PC-9 (cell line): Measurements from ENCODE around the gene SYT11. TPM values are rescaled to one million over a fixed set of nuclear protein-coding genes. Genes with fewer than 3 reads are reported as not detected.
A peak's percentile ranks its signal among the peaks of the same experiment; 100 is the strongest.
"Not testable (repeated sequence)": the region's sequence is repeated elsewhere in the genome, so short reads cannot be mapped to it uniquely, and the experiment has no call there.

Source experiments
- BruUV-seq: library from RNA; stranded (reverse); fragments of 400-500 nt; replicated peaks from 2 replicates; lab custom pipeline; 2021; lab: Mats Ljungman, UMichigan
- CTCF ChIA-PET: fragments of 300-600 bp; sonication (Branson Sonifier 250); formaldehyde crosslinking; loops from one replicate; lab custom pipeline; 2022; ENCODE audit warnings: antibody characterized with exemption; lab: Charles Lee
- POLR2A ChIA-PET: fragments of 300-600 bp; sonication (Branson Sonifier 250); formaldehyde crosslinking; loops from one replicate; lab custom pipeline; 2022; ENCODE audit warnings: antibody characterized with exemption; ENCODE audit not compliant: unreplicated experiment; lab: Charles Lee
- DNase-seq, 2 experiments: peaks; one replicate each; pipeline versions ENCODE4 v3.0.0 to v3.0.0-alpha.2; 2015 to 2022; ENCODE audit warnings: mixed read lengths in 1 of 2
- H2AFZ ChIP-seq: fragments of 200-600 bp; sonication (generic); 2 replicates; pipeline ENCODE4 v1.8.1; 2017; ENCODE audit warnings: antibody characterized with exemption
- H3F3A ChIP-seq: fragments of 200-600 bp; sonication (generic); 2 replicates; pipeline ENCODE4 v1.8.1; 2017; ENCODE audit warnings: antibody characterized with exemption, mild to moderate bottlenecking, low read depth; ENCODE audit not compliant: insufficient read depth
- H3K27ac ChIP-seq: fragments of 200-600 bp; sonication (generic); 2 replicates; pipeline ENCODE4 v1.6.1; 2016; ENCODE audit warnings: mixed run types
- H3K27me3 ChIP-seq: fragments of 200-600 bp; sonication (generic); 2 replicates; pipeline ENCODE4 v1.6.1; 2016; ENCODE audit warnings: low read depth, mixed run types; ENCODE audit not compliant: insufficient read depth
- H3K36me3 ChIP-seq: fragments of 200-600 bp; sonication (generic); 2 replicates; pipeline ENCODE4 v1.6.1; 2016; ENCODE audit warnings: low read depth, mixed run types
- H3K4me1 ChIP-seq: fragments of 200-600 bp; sonication (generic); replicated peaks from 2 replicates; pipeline ENCODE4 v1.6.1; 2016; ENCODE audit warnings: mixed run types; ENCODE audit not compliant: insufficient read depth
- H3K4me2 ChIP-seq: fragments of 200-600 bp; sonication (generic); 2 replicates; pipeline ENCODE4 v1.6.1; 2017; ENCODE audit warnings: mixed run types
- H3K4me3 ChIP-seq: fragments of 200-600 bp; sonication (generic); 2 replicates; pipeline ENCODE4 v1.6.1; 2016; ENCODE audit warnings: mixed run types
- H3K79me2 ChIP-seq: fragments of 200-600 bp; sonication (generic); 2 replicates; pipeline ENCODE4 v1.6.1; 2017; ENCODE audit warnings: low read depth, mixed run types
- H3K9me2 ChIP-seq: fragments of 200-600 bp; sonication (generic); 2 replicates; pipeline ENCODE4 v1.8.1; 2017; ENCODE audit warnings: mild to moderate bottlenecking; ENCODE audit not compliant: insufficient read depth
- H3K9me3 ChIP-seq: fragments of 200-600 bp; sonication (generic); 2 replicates; pipeline ENCODE4 v1.8.1; 2016; ENCODE audit warnings: low read depth; ENCODE audit not compliant: insufficient read depth
- H4K20me1 ChIP-seq: fragments of 200-600 bp; sonication (generic); 2 replicates; pipeline ENCODE4 v1.8.1; 2017; ENCODE audit not compliant: insufficient read depth
- CTCF ChIP-seq: fragments of 200-600 bp; sonication (generic); conservative IDR thresholded peaks from 2 replicates; pipeline ENCODE4 v1.6.1; 2017; ENCODE audit warnings: mixed run types, antibody characterized with exemption, mild to moderate bottlenecking, moderate library complexity
- EZH2 ChIP-seq: fragments of 200-600 bp; sonication (generic); IDR thresholded peaks from 2 replicates; pipeline ENCODE4 v1.8.0; 2017; ENCODE audit warnings: antibody characterized with exemption, low read depth
- intact Hi-C: fragments of 100-400 bp; cut with micrococcal nuclease; formaldehyde crosslinking; loops from one replicate; pipeline ENCODE4 v1.10.0; 2022; ENCODE audit not compliant: unreplicated experiment
- total RNA-seq: library from RNA; stranded (reverse); gene quantifications from 2 replicates; pipeline ENCODE4 v1.2.3, GENCODE V29; 2021

The SYT11 gene
- total RNA-seq, 1 experiment from 2014 or later: 0.09 TPM

GRCh38 chr1:155890251-155890650, 30.9 kb downstream of the SYT11 start:
- no peaks in the 10 kb centered on the region for H3K9me2 ChIP-seq
- H3K36me3 ChIP-seq: no peaks in the 10 kb centered on the region
- H3K4me2 ChIP-seq: no peak overlapping the region
- peaks cover 24% of the 10 kb centered on the region for H3K4me1 ChIP-seq
- DNase-seq: no peak
- POLR2A ChIA-PET: no interaction called here
- no peaks in the 10 kb centered on the region for H3K27me3 ChIP-seq
- H2AFZ ChIP-seq: no peak overlapping the region
- no peak for TF ChIP-seq CTCF
- no peak overlapping the region for H3K4me3 ChIP-seq
- H3K79me2 ChIP-seq: no peaks in the 10 kb centered on the region
- no peaks in the 10 kb centered on the region for H3K9me3 ChIP-seq
- peaks cover 35% of the 10 kb centered on the region for H3F3A ChIP-seq
- intact Hi-C loops: no loop called here
- CTCF ChIA-PET: no interaction called here
- no peak overlapping the region for H3K27ac ChIP-seq
- no peaks in the 10 kb centered on the region for H4K20me1 ChIP-seq
- no TSS peak for BruUV-seq

GRCh38 chr1:155892796-155893195, 33.4 kb downstream of the SYT11 start:
- Histone ChIP-seq H4K20me1 (no peaks in the 10 kb centered on the region), H3K79me2 (no peaks in the 10 kb centered on the region), H3K9me2 (no peaks in the 10 kb centered on the region), H3K27me3 (no peaks in the 10 kb centered on the region), H3K36me3 (no peaks in the 10 kb centered on the region), H3K4me3 (peak overlapping the region; percentile 11; the same call in 1 of the 2 replicates), H3F3A (peaks cover 53% of the 10 kb centered on the region), H3K27ac (peak overlapping the region; percentile 90), H3K9me3 (no peaks in the 10 kb centered on the region), H2AFZ (no peak overlapping the region), H3K4me1 (peaks cover 24% of the 10 kb centered on the region), H3K4me2 (peak overlapping the region; percentile 62)
- POLR2A ChIA-PET: interaction anchor here (0.6 to 1.1 kb wide), 4 partner anchors 14 to 919 kb away, joined by 3 to 8 read pairs (median 4); no protein-coding TSS in a partner anchor
- CTCF ChIA-PET: interaction anchor here (0.5 to 0.6 kb wide), 2 partner anchors 175 to 332 kb away, joined by 3 to 4 read pairs; no protein-coding TSS in a partner anchor
- no TSS peak for BruUV-seq
- DNase-seq: peak; percentile 31 to 81
- no peak for TF ChIP-seq EZH2
- no peak for TF ChIP-seq CTCF
- intact Hi-C loops: loop anchor here (1.0 to 2.0 kb wide), 2 partner anchors 18 to 33 kb away; partner anchors contain the start of genes RIT1 and SYT11

- H2AFZ ChIP-seq: no peak overlapping the region
- H3K27me3 ChIP-seq: no peaks in the 10 kb centered on the region
- no peaks in the 10 kb centered on the region for H3K79me2 ChIP-seq
- H3K4me1 ChIP-seq: peaks cover 24% of the 10 kb centered on the region
- TSS peak; percentile 95 for BruUV-seq
- intact Hi-C loops: loop anchor here (1.0 to 2.0 kb wide), 2 partner anchors 17 to 34 kb away; partner anchors contain the start of genes RIT1 and SYT11
- H3K36me3 ChIP-seq: 0 out of 2 replicates have a peak, but pooled peaks cover 1% of the 10 kb centered on the region
- H3K9me2 ChIP-seq: no peaks in the 10 kb centered on the region
- peak overlapping the region; percentile 11; the same call in 1 of the 2 replicates for H3K4me3 ChIP-seq
- H4K20me1 ChIP-seq: no peaks in the 10 kb centered on the region
- peak; percentile 44 to 87 for DNase-seq
- peaks cover 57% of the 10 kb centered on the region for H3F3A ChIP-seq
- CTCF ChIA-PET: no interaction called here
- peak overlapping the region; percentile 90 for H3K27ac ChIP-seq
- H3K9me3 ChIP-seq: no peaks in the 10 kb centered on the region
- H3K4me2 ChIP-seq: peak overlapping the region; percentile 62
- TF ChIP-seq EZH2 (no peak), CTCF (no peak)
- POLR2A ChIA-PET: interaction anchor here (0.6 kb wide), 6 partner anchors 16 to 699 kb away, joined by 3 to 6 read pairs (median 4); partner anchors contain the start of genes ASH1L and GON4L
Observed at GRCh38 chr1:155893389-155894142, 34.2 kb downstream of the SYT11 start.

GRCh38 chr1:155895617-155896016, 36.2 kb downstream of the SYT11 start:
- H3K79me2 ChIP-seq, H3K4me2 ChIP-seq, H3K9me2 ChIP-seq, H2AFZ ChIP-seq, H4K20me1 ChIP-seq, H3K9me3 ChIP-seq, H3K4me3 ChIP-seq, BruUV-seq, H3K27ac ChIP-seq, intact Hi-C loops, H3K27me3 ChIP-seq, CTCF ChIA-PET: not testable (repeated sequence)
- DNase-seq: peak in 1 of 2 experiments; percentile 37
- peaks cover 76% of the 10 kb centered on the region for H3F3A ChIP-seq
- POLR2A ChIA-PET: interaction anchor here (0.6 kb wide), 1 partner anchor 9 kb away, joined by 3 read pairs; no protein-coding TSS in a partner anchor
- H3K4me1 ChIP-seq: peaks cover 24% of the 10 kb centered on the region
- peaks cover 21% of the 10 kb centered on the region for H3K36me3 ChIP-seq

GRCh38 chr1:155896476-155896875, 37.1 kb downstream of the SYT11 start:
- H3K27me3 ChIP-seq, POLR2A ChIA-PET, H4K20me1 ChIP-seq, intact Hi-C loops, H3K27ac ChIP-seq, H3K79me2 ChIP-seq, BruUV-seq, H2AFZ ChIP-seq, H3K4me2 ChIP-seq, H3K9me2 ChIP-seq, H3K4me3 ChIP-seq, DNase-seq, CTCF ChIA-PET, H3K9me3 ChIP-seq: not testable (repeated sequence)
- Histone ChIP-seq H3K36me3 (peaks cover 29% of the 10 kb centered on the region), H3K4me1 (peaks cover 24% of the 10 kb centered on the region), H3F3A (peaks cover 85% of the 10 kb centered on the region)
